ENCODE measurements around the gene ATP7A.

The ATP7A gene

GRCh38 chrX:77945910-77946545 is 35.5 kb downstream of the ATP7A start:
- DNase-seq: no peak

- DNase-seq: no peak
These were observed 36.1 kb downstream of the ATP7A start for GRCh38 chrX:77946571-77946970.

DNA sequence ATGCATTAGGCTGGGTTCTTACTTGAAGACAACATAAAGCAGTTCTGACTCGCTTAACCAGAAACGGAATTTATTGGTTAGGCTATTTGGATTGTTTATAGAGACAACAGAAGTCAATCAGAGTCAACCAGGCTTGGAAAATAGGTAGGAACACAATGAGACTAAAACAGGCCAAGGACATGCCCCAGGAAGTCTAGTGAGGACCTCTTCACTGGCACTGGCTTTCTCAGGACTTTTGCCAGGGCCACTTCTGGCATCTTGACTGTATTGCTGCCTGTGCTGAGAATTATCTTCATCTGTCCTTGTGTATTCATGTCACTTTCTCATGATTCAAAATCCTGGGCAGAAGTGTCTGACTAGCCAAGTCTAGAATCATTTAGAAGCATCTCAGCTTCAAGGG is 39.3 kb downstream of the ATP7A start:
- DNase-seq: no peak

DNA sequence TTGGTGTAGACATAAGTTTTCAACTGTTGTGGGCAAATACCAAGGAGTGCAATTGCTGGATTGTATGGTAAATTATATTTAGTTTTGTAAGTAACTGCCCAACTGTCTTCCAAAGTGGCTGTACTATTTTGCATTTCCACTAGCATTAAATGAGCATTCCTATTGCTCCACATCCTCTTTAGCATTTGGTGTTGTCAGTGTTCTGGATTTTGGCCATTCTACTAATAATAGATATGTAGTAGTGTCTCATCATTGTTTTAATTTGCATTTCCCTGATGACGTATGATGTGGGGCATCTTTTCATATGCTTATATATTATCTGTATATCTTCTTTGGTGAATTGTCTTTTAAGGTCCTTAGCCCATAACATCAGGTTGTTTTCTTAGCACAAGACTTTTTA is 41.7 kb downstream of the ATP7A start:
- no peak for DNase-seq

GRCh38 chrX:77953302-77953701 is 42.8 kb downstream of the ATP7A start:
- no peak for DNase-seq

GRCh38 chrX:77953708-77954107 is 43.2 kb downstream of the ATP7A start:
- no peak for DNase-seq

DNA sequence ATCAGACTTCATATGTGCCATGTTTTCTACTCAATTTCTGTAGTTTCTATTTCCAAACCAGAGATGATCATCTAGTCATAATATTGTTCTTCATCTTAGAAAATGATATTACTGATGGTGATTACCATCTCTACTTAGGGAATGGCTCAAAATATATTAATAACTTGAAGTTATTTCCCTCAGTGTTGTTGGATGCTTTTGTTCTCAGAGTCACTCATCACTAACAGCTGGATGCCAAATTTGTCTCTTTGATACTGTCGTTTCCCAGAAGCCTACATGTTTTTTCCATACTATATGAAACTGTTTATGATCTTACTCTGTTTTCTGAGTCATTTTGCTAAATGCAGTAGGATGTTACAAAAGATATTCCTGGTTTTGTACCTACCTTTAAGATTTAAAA is 50.1 kb downstream of the ATP7A start:
- DNase-seq: no peak

DNA sequence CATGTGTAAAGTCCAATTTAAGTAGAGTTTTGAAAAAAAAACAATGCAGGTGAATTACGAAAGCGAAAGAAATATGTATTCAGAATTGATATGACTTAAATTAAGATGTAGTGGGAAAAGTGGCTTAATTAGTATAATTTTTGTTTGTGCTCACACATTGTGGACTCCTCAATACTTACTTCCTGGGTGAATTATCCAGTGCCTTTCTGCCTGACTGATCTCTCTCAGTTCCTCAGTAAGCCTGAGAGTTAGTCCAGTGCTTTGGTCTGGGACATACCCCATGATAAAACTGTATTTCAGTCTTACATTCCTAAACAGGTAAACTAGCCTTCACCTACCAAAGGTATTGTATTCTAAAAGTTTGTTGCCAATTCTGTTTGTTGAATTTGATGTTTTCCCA is 50.6 kb downstream of the ATP7A start:
- DNase-seq: no peak

GRCh38 chrX:77962068-77962902 is 51.8 kb downstream of the ATP7A start:
- no peak for DNase-seq

DNA sequence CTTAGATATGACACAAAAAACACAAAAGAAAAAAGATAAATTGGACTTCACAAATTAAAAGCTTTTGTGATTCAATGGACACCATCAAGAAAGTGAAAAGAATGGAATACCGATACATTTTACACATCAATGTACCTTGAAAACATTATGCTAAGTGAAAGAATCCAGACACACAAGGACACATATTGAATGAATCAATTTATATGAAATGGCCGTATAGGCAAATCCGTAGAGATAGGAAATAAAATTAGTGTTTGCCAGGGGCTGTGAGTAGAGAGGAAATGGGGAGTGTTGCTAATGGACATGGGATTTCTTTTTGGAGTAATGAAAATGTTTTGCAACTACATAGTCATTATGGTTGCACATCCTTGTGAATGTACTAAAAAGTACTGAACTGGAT is 55.9 kb downstream of the ATP7A start:
- no peak for DNase-seq

DNA sequence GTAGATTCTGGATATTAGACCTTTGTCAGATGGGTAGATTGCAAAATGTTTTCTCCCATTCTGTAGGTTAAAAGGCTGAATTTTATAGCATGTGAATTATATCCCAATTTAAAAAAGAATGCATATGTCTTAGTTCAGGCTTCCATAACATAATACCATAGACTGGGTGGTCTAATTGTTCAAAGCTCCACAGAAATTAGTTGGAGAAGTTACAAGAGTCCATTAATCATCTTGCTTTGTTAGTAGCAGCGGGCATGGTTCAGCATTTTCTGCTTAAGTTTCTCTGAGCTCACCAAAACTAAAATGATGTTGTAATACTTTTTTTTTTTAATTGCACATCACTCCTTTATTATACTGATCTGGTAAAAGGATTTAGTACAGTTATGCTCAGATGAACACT is 57.1 kb downstream of the ATP7A start:
- DNase-seq: no peak

DNA sequence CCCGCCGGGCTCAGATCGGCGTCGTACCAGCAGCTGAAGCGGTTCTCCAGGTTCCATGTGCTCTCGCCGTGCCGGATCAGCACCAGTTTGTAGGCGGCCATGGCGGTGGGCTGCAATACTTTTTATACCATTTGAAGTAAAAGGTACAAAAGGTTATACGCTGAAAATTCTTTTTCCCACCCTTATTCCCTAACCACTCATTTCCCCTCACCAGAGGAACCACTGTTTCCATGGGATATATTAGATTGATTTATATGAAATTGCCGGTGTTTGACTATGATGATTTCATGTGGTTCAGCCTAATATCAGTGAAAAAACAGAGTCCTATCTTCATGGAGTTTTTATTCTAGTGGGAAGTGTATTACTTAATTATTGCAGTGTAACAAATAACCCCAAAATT is 59.0 kb downstream of the ATP7A start, which contains the start of gene PGAM4:
PGAM4 (minus strand) TSS at position 101 of the 400 bp plus-strand sequence; CDS start at position 101, 0 bp downstream.
- no peak for DNase-seq

DNA sequence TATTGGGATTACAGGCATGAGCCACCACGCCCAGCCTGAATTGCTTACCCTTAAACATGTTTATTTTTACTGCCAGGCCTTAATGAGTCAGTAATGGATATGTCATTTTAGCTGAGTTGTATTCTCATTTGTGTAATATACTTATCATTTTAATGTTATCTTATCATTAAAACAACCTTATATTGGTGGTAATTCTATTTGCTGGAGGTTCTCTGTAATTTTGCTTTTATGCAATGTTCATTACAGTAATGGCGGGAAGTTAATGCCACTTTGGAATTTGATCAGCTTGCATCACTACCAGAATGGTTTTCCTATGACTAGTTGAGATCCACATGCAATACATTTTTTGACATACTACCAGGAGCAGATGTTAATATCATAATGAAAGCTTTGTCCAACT is 65.3 kb downstream of the ATP7A start:
- DNase-seq: no peak

- DNase-seq: no peak
These were observed 66.6 kb downstream of the ATP7A start for GRCh38 chrX:77977095-77977494.

DNA sequence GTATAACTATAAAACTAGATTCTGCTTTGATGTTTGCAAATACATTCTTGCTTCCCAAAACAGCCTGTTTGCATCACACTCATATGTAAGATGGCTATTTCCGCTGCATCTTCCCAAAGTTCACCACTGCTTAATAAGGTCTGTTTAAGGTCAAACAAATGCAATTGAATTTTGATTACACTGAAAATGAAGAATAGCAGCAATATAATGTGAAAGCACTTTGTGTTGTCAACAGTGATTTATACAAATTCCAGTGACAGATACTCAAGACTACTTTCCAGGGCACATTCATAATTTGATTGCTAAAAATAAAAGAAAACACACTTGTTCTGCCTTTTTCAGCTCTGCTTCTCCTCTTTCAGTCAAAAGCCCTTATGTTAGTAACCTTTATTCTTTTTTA is 67.0 kb downstream of the ATP7A start:
- DNase-seq: no peak

DNA sequence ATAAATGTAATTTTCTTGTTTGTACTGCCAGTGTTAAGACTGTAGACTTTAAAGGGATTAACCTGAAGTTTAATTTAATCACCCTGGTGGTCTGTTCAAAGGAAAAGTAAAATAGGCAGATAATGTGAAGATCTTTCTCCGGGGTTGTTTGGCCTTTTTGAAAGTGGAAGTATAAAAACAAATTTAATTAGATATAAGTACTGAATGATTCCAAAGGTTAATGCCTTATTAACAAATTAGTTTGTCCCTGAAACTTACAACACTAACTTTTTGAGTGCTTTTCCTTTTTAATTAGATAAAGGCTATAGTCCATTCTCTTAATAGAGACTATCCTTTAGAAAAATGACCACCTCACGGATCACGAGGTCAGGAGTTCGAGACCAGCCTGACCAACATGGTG is 69.4 kb downstream of the ATP7A start:
- DNase-seq: no peak

DNA sequence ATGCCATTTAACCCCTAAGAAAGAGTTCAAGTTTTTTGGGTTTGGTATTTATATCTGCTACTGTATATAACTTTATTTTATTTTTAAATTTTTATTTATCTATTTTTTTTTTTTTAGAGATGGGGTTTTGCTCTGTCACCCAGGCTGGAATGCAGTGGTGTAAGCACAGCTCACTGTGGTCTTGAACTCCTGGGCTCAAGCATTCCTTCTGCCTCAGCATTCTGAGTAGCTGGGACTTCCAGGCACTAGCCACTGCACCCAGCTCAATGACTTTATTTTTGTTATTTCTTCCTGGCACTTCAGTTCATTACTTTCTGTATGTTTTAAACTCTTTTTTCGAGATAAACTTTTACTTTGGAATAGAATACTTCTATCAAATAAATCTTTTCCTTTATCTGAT is 101.4 kb downstream of the ATP7A start:
- DNase-seq: no peak

GRCh38 chrX:78019586-78020483 is 109.3 kb downstream of the ATP7A start:
- no peak for DNase-seq

GRCh38 chrX:78024349-78025059 is 114.0 kb downstream of the ATP7A start:
- DNase-seq: peak; percentile 20

- DNase-seq: no peak
These were observed 117.3 kb downstream of the ATP7A start for GRCh38 chrX:78027798-78028197.

DNA sequence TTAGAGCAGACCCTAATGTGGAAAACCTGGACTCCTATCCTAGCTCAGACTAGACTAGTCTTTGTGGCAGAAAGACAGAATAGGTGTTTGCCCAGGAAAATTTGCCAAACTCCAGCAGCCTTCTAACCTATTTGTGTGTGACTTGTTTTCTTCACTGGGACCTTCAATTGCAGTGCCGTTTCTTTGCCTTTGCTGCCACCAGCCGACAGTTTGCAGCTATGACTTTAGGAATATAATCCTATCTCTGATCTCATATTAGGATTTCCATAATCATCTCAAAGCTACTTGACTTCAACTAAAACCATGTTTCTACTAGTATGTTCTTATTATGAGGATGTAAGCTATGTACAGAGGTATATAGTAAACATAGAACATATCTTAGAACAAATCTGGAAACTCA is 119.2 kb downstream of the ATP7A start:
- no peak for DNase-seq

- DNase-seq: no peak
These were observed 124.6 kb downstream of the ATP7A start for GRCh38 chrX:78035061-78035460.

GRCh38 chrX:78037881-78038280 is 127.4 kb downstream of the ATP7A start:
- no peak for DNase-seq
